ENCODE data around the gene STUB1.
A peak's percentile ranks its signal among the peaks of the same experiment; 100 is the strongest.
"Not testable (repeated sequence)": the region's sequence is repeated elsewhere in the genome, so short reads cannot be mapped to it uniquely, and the experiment has no call there.

Gene STUB1

GRCh38 chr16:698911-699671, 18.9 kb downstream of the STUB1 start:
- DNase-seq = no peak

GRCh38 chr16:700684-701584, 20.7 kb downstream of the STUB1 start:
- DNase-seq = no peak

DNA sequence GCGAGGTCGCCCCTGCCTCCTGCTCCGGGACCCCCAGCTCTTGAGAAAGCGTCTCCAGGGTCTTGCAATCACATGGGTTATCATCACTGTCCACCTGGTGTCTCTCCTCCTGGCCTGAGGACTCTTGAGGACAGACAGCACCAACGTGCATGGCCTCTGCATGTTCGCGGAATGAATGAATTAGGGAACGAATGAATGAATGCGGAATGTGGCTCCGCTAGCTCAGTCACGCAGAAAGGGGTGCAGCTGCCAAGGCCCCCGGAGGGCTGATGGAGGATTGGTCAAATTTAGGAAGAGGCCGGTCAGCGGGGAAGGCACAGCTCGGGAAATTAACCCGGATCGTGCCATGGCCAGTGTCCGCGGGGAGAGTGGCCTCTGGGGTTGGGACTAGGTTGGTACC, 22.1 kb downstream of the STUB1 start:
- DNase-seq = no peak

- no peak for DNase-seq
Measured at GRCh38 chr16:703406-703805, 23.2 kb downstream of the STUB1 start.

DNA sequence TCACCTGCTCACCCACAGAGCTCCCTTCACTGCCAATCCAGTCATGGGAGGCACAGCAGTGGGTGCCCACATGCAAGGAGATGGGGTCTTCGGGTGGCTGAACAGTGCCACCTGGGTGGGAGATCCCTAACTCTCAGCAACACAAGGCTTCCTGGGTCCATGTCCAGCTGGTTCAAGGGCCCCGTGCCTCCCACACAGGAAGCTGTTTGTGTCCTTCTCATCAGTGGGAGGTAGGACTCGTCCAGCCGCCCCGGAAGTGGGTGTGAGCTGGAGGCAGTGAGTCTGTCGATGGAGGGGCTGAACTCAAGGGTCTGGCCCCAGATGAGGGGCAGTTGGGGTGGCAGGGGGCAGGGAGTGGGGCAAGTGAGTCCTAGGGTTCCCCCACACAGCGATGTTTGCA, 23.8 kb downstream of the STUB1 start:
- DNase-seq = no peak

- no peak for DNase-seq
Measured at GRCh38 chr16:704552-705380, 24.6 kb downstream of the STUB1 start.

DNA sequence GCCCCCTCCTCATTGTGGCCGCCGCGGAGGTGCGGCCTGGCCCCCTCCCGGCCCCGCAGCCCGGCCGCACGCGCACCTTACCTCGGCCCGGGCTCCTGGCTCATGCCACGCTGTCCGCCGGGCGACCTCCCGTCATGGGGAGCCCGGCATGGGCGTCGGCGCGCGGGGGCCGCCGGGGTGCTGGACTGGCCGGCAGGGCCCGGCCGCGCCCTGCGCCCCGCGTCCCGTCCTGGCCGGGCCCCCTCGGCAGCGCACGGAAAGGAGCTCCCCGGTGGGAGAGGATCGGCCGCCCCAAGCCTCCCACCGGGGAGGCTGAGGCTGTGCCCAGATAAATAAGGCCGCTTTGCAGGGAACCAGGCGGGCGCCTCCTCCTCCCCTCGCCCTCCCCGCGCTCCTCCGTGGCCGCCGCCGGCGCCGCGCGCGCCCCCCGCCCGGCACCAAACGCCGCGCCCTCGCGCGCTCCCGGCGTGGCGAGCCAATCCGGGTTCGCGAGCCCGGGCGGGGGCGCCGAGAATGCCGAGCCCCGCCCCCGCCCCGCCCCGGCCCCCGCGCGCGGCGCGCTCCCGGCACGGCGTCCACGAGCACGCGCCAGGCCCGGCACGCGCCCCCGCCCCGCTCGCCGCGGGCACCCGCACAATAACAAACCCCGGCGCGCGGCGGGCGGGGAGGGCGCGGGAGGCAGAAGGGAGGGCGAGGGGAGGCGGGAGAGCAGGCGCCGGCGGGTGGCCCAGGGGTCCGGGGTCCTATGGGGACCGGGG, 25.4 kb downstream of the STUB1 start, which contains the start of gene FBXL16:
FBXL16 (minus strand) TSS at position 371 of the 758 bp plus-strand sequence. CDS start 8,396 bp downstream, outside the sequence.
- DNase-seq = no peak

GRCh38 chr16:706189-707061, 26.2 kb downstream of the STUB1 start:
- DNase-seq = no peak

DNA sequence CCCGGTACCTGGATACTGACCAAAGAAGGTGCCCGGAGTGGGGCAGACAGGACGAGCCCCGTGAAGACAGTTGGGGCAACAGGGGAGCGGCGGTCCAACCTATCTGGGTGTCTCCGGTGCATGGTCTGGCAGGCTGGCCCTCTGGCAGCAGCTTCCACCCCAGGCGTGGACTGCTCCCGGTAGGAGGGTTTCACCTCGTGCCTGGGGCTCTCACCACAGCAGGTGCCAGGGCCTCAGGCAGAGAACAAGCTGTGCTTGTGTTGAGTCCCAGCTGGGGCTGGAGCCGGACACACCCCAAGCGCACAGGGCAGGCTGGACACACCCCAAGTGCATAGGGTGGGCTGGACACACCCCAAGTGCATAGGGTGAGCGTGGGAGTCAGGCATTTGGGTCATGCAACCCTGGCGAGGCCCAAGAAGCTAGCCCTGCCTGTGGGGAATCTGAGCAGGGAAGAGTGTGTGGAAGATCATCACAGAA, 26.9 kb downstream of the STUB1 start:
- DNase-seq = no peak

GRCh38 chr16:708019-708418, 27.8 kb downstream of the STUB1 start:
- DNase-seq = no peak

DNA sequence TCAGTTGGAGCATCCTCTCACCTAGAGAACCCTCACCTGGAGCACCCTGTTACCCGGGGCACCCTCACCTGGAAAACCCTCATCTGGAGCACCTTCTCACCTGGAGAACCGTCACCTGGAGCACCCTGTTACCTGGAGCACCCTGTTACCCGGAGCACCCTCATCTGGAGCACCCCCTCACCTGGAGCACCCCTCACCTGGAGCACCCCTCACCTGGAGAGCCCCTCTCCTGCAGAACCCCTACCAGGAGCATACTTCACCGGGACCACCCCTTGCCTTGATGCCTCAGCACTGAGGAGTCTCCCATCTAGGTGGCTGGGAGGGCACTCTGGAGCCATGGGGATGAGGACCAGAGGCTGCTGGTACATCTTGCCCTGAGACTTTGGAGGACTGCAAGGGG, 28.7 kb downstream of the STUB1 start:
- no peak for DNase-seq

DNA sequence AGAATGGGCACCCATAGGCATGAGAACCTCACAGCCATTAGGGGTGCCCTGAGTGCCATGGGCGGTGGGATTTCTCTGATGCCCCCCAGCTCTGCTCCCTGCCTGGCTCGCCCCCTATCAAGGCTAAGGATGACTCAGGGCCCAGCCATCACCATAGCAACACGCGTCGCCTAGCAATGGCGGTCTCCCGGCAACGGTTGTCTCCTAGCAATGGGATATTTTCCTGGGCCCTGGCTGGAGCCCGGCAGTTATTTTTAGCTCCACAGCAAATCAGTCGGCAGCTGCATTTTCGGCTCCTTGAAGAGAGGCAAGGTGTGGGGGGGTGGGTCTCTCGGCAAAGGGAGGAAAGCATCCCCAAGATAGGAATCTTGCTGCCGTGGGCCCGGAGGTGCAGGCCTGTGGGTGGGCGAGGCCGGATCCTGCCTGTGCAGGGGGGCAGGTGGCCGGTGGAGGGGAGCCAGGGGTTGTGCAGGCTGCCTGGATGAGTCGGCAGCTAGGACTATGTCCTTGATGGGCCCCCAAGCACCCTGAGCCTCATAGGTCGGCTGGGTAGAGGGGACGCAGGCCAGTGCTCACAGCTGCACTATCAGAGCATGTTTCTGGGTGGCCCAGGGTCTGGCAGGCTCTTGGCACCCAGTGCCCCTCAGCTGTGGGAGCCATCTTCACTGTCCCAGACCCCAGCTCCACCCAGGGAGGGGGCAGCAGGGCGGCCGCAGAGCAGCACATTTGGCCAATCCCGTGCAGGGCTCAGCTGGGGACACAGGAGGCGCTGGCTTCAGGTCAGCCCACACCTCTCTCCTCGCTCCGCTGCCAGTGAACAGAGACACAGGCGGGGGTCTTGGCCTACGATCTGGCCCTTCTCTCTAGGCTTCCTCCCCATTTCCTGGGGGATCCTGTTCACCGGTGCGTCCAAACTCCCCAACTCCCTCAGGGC, 29.6 kb downstream of the STUB1 start:
- DNase-seq = peak; percentile 84

- no peak for DNase-seq
Measured at GRCh38 chr16:710500-711075, 30.4 kb downstream of the STUB1 start.

DNA sequence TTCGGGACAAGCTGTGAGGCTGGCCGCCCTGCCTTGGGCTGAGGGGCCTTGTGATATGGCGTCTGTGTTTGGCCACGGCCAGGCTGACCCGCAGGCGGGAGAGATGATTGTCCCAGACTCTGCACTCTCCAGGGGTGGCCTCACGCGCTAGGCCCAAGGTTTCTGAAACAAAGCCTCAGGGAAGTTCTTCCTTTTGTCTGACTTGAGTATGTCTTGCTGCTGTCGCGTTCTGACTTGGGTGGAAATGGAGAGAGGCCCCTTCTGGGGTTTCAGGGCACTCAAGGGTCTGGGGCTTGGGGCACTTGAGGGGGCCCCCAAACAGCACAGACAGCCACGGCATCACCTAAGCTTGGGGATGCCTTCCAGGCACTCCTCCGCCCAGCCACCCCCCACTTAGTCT, 30.9 kb downstream of the STUB1 start:
- DNase-seq = no peak

GRCh38 chr16:711548-712320, 31.5 kb downstream of the STUB1 start:
- no peak for DNase-seq

DNA sequence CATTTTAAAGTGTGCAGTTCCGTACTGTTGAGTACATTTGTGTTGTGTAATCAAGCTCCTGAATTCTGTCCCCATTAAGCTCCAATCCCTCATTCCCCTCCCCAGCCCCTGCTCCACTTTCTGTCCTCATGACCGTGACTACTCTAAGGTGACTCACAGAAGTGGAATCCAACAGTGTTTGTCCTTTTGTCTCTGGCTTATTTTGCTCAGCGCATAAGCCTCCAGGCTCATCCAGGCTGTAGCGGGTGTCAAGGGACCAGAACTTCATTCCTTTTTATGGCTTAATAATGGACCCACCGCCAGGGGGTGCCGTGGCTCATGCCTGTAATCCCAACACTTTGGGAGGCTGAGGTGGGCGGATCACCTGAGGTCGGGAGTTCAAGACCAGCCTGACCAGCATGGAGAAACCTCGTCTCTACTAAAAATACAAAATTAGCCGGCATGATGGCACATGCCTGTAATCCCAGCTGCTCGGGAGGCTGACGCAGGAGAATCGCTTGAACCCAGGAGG, 32.6 kb downstream of the STUB1 start:
- DNase-seq = not testable (repeated sequence)

GRCh38 chr16:714079-714478, 33.9 kb downstream of the STUB1 start:
- no peak for DNase-seq
